Renal cortical epithelial cell (primary cell): ENCODE results near the gene RAB11FIP4. TPM values are rescaled to one million over a fixed set of nuclear protein-coding genes. Genes with fewer than 3 reads are reported as not detected.
A peak's percentile ranks its signal among the peaks of the same experiment; 100 is the strongest.

Experiments
- DNase-seq: peaks from one replicate; pipeline ENCODE4 v3.0.0-alpha.2; 2011; ENCODE audit warnings: low read depth
- total RNA-seq: library from RNA; depleted of rRNA; stranded (reverse); fragments of >200 nt; gene quantifications from 2 replicates; pipeline ENCODE4 v1.2.3, GENCODE V29; 2014

Gene RAB11FIP4
- total RNA-seq, 1 donor from 2014 or later, result 16.5 TPM

DNA sequence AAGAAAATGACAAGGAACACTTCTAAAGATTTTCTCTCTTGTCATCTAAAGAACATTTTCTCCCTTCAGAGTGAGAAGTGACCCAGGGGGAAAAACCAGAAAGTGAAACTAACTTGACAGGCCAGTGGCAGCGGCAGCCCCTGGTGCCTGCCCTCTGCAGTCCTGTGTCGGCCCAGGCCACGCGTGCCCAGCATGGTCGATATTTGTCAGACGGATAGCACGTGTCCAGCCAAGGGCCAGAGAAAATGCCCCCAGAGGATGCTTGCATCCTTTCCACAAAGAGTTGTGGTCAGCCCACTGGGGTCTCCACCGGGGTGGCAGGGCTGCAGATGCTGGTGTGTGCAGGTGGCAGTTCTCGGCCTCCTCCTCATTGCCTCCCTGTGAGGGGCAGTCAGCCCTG lies 176.6 kb downstream of the RAB11FIP4 start:
- no peak for DNase-seq

DNA sequence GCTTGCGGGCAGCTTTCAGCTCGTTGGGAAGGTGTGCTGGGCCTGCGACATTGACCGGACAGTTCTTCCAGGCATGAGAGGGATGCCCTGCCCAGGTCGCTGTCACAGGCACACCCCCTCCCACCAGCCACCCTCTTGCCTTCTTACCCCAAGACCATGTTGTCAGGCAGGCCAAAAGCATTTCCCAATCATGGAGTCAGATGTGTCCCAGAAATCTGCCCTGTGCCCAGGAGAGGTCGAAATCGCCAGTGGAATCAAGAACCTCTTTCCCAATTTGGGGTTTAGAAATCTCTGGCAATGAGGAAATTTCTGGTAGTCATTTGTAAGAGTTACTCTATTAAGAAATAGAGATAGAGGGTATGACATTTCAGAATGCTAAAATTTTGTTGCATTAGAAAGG lies 177.1 kb downstream of the RAB11FIP4 start:
- no peak for DNase-seq

GRCh38 chr17:31570231-31570630 lies 178.8 kb downstream of the RAB11FIP4 start:
- no peak for DNase-seq

- DNase-seq, result peak; percentile 87
Observed at GRCh38 chr17:31570951-31571892, 179.7 kb downstream of the RAB11FIP4 start.

DNA sequence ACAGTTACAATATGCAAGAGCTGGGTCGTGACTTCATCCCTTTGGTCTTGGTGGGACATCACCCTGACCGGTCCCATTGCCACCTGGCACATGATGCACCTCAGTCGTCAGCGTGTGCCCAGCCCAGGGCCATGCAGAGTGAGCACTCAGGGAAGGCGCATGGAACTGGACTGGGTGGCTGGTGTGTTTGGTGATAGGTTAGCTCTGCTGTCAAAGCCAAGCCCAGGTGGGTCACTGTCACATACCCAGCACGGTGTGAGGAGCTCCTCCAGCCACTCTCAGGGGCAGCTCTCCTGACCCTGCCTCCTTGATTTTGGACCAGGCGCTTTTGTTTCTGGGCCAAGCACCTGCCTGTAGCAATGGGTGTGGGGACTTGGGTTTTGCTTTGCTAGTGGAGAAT lies 180.9 kb downstream of the RAB11FIP4 start:
- no peak for DNase-seq

- no peak for DNase-seq
Observed at GRCh38 chr17:31573047-31573446, 181.6 kb downstream of the RAB11FIP4 start.

DNA sequence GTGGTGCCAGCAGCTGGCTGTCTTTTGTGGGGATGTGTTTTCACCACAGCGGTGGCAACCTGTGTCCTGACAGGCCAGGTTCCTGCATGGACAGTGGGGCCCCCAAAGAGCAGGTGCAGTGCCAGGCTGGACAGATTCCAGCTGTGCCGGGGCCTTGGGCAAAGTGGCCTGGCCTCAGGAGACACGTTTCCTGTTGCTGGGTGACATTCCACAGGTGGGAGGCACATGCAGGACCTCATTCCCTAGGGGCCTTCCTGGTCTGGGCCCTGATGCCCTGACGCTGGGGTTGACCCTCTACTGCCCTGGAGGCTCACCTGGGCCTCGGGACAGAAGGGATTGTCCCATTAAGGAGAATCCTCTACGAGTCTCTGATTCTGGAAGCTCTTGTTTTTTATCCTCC lies 182.4 kb downstream of the RAB11FIP4 start:
- DNase-seq, result no peak

DNA sequence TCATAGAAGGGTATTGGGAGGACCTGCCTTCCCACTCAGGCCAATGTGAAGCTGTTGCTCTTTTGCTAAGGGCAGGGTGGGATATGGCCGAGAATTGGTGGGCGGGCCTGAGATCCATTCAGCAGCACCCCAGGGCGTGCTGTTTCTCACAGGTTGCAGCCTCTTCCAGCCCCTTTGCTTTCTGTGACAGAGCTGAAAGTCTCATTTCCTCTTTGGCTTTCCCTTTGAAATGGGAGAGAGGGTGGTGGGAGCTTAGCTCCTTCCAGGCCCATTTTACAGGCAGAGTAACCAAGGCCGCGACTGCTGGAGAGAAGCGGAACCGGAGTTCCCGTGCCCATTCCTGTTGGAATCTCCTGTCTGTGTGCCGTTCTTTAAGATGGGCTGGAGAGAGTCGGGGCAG lies 183.0 kb downstream of the RAB11FIP4 start:
- no peak for DNase-seq

- DNase-seq, result no peak
Observed at GRCh38 chr17:31575043-31575442, 183.6 kb downstream of the RAB11FIP4 start.

GRCh38 chr17:31579265-31579664 lies 187.8 kb downstream of the RAB11FIP4 start:
- peak; percentile 58 for DNase-seq

GRCh38 chr17:31580316-31580705 lies 188.8 kb downstream of the RAB11FIP4 start:
- no peak for DNase-seq

- peak; percentile 82 for DNase-seq
Observed at GRCh38 chr17:31580706-31581490, 189.4 kb downstream of the RAB11FIP4 start.

DNA sequence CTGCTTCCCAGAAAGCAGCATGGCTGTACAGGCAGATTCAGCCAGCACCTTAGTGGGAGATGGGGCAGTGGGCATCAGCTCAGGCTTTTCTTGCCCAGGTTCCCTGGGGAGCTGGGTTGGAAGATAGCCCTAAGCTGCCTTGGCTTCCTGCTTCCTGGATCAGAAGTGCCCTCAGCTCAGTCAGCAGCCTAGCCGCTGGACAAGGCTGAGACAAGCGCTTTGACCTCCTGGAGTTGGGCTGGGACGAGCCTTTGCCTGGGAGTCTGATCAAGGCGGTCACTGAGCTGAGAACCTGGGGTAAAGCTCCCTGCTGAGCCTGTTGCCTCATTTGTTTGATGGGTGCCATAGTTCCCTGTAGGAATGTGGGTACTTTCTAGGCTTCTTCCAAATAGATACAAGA lies 190.0 kb downstream of the RAB11FIP4 start:
- peak; percentile 71 for DNase-seq

DNA sequence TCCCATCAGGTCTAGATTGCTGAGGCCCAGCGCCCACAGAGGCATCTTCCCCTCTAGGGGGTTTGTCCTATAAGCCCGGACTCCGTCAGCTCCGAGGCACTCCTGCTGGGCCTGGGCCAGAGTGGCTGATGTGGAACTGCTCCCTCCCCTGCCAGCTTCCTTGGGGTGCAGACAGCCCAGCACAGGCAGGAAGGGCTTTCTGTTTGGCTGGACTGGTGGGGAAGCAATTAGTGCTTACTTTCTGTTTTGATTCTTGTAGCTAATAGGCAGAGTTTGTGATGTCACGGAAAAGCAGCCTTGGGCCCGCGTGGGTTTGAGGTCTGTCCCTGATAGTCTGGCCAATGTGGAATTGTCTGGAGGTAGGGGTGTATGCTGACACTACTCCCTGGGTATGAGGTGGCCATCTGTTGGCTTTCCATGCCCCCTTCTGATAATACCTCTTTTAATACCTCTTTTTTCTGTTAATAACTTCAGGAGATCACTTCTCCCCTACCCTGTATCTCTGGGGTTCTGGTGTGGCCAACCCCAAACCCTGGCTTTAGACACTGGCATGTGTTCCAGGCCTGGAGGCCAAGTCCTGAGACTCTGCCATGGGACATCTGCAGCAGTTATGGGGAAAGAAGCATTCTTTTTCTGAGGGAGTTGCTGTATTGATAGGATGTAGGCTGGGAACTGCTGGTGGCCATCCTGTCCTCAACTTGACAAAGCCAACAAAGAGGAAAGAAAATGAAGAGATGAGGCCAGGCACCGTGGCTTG lies 190.9 kb downstream of the RAB11FIP4 start:
- peak; percentile 23 for DNase-seq

DNA sequence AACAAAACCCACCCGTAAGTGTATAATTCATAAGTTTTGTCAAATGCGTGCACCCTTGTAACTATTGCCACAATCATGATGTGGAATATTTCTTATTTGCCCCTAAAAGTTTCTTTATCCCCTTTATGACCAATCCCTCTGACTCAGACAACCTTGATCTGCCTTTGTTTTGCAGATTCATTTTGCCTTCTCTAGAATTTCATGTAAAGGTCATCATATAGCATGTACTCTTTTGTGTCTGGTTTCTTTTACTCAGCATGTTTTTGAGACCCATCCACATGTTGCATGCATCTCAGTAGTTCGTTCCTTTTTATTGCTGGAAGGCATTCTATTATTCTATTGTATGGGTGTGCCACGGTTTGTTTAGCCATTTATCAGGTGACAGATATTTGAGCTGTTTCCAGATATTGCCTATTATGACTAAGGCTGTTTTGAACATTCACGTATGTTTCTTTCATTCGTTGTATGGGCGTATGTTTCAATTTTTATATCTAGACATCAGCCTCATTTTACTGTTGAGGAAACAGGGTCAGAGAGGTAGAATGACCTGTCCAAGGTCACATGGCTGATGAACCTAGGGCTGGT lies 192.4 kb downstream of the RAB11FIP4 start:
- DNase-seq, result no peak

DNA sequence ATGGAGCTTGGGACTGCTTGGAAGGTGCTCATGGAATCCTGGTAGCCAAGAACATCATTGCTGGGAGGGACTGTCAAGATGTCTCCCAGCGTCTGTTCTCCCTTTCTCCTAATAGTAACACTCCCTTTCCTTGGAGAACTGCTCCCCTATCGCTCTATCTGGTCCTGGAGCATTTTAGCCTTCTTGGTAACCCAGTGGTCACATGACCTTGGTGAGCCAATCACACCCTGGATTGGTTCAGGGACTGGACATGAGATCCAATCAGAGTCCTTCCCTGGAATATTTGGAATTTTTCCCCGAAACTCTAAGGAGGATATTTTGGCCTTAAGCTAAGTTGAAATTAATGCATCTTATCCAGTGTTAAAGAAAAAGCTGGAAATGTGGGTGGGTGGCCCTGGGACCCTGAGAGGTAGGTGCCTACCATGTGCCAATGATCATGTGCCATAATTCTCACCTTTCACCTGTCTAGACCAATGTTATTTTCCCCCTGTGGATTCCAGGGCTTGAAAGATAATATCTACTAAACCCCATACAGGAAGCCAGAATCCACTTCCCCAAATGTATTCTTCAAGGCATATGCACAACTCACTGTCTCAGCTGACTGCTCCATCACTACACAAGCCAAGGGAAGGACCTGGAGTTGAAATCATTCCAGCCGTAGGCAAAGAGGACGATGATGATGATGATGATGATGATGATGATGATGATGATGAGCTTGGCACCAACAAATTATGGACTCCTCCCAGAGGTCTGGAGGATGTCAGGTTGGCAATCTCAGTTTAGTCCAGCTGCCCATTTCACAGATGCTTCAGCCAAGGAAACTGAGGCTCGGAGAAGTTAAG lies 193.2 kb downstream of the RAB11FIP4 start:
- DNase-seq, result no peak

DNA sequence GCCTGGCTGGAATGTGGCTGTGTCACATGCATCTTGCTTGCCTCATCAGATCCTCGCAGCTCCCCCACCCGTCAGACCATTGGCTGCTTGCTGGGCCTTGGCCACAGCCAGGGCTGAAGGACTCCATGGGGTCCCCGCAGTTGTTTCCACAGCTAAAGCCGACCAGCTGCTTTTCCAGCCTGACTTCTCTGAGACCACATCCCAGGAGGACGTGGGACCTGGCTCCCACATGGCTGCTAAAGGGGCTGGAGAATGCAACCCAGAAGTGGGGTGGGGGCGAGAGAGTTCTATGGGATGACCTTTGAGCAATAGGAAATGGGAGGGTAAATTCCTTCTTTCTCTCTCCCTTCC lies 193.8 kb downstream of the RAB11FIP4 start:
- DNase-seq, result no peak

- no peak for DNase-seq
Observed at GRCh38 chr17:31586946-31587345, 195.5 kb downstream of the RAB11FIP4 start.

DNA sequence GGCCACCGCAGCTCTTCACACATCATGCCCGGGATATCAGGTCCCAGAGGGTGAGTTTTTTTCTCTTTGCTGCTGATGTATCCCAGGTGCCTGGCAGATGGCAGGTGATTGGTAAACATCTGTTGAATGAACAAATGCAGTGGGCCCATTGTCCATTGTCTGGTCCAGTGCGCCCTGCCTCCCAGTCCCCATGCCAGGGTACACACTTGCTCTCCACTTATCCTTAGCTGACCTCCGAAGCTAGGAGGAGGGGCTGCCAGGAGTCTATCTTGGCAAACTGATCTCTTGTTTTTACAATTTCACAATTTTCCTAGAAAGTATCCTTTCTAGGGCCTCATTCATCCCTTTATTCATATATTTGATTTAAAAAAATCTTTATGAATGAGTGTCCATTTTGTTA lies 196.0 kb downstream of the RAB11FIP4 start:
- no peak for DNase-seq
